ENCODE results near the gene GLO1. TPM values are rescaled to one million over a fixed set of nuclear protein-coding genes. Genes with fewer than 3 reads are reported as not detected.

The GLO1 gene
- total RNA-seq, 1 experiment from 2014 or later = 188 TPM

- Histone ChIP-seq H2AFZ (ENCODE audit: low read length) (no peak overlapping the region), H3K4me2 (ENCODE audit: insufficient read depth, insufficient read length, low read length) (no peak overlapping the region), H3K27ac (ENCODE audit: insufficient read length, low read depth, low read length) (no peak overlapping the region), H3T11ph (ENCODE audit: low read length) (no peak overlapping the region), H2AK5ac (ENCODE audit: insufficient read length, low read length) (no peak overlapping the region), H3K79me1 (ENCODE audit: insufficient read depth, low read depth, low read length, poor library complexity, severe bottlenecking) (peaks cover 7% of the 10 kb centered on the region), H2BK12ac (ENCODE audit: insufficient read length, low read depth, low read length) (no peak overlapping the region), H4K8ac (replicated peaks; ENCODE audit: insufficient read length, low read depth, low read length) (no peak overlapping the region), H2BK5ac (ENCODE audit: insufficient read length, low read length) (no peak overlapping the region), H3K79me2 (ENCODE audit: insufficient read depth, low read length) (no peaks in the 10 kb centered on the region), H4K91ac (ENCODE audit: insufficient read length, low read depth, low read length) (no peak overlapping the region), H2BK15ac (ENCODE audit: low read depth, low read length) (no peak overlapping the region), H4K20me1 (ENCODE audit: control insufficient read depth, insufficient read depth, insufficient read length) (no peaks in the 10 kb centered on the region), H2BK20ac (ENCODE audit: low read depth, low read length, poor library complexity, severe bottlenecking) (no peak overlapping the region), H3K14ac (ENCODE audit: insufficient read depth, low read length) (no peak overlapping the region), H3K4ac (ENCODE audit: low read depth, low read length) (no peak overlapping the region), H3K56ac (ENCODE audit: insufficient read length, low read depth, low read length) (no peak overlapping the region), H3K18ac (ENCODE audit: insufficient read length, low read depth, low read length) (no peak overlapping the region), H3K4me1 (ENCODE audit: insufficient read depth, low read length) (no peaks in the 10 kb centered on the region), H2BK120ac (ENCODE audit: low read depth, low read length, poor library complexity, severe bottlenecking) (no peak overlapping the region), H4K5ac (ENCODE audit: insufficient read length, low read depth, low read length) (no peak overlapping the region), H3K9ac (ENCODE audit: extremely low read depth, insufficient read length, low read length) (no peak overlapping the region), H3K23ac (ENCODE audit: insufficient read length, low read depth, low read length) (no peak overlapping the region), H3K23me2 (ENCODE audit: insufficient read length, low read depth, low read length, poor library complexity, severe bottlenecking) (no peaks in the 10 kb centered on the region), H3K9me3 (ENCODE audit: control insufficient read depth, low read depth, low read length) (no peaks in the 10 kb centered on the region), H3K27me3 (ENCODE audit: insufficient read depth, low read length) (no peaks in the 10 kb centered on the region)
- Mint-ChIP-seq H3K4me1 (peaks cover 6% of the 10 kb centered on the region in 2 experiments; a peak in 3 of 4 replicates), H3K27ac (no peak overlapping the region), H3K9me3 (no peaks in the 10 kb centered on the region), H3K27me3 (ENCODE audit: low read depth) (no peaks in the 10 kb centered on the region), H3K36me3 (ENCODE audit: insufficient read depth in 1 of 3, low read depth in 3 of 3) (peaks cover 23 to 54% (median 53%) of the 10 kb centered on the region in 3 experiments), H3K4me3 (no peak overlapping the region)
- TF ChIP-seq CTCF (conservative IDR thresholded peaks at IDR 0.05) = no peak
- DNase-seq = no peak
- no CpG with 5 or more reads among the region's 1 CpG for WGBS (ENCODE audit: extremely low coverage, insufficient read length, low lambda C conversion rate)
Observed at GRCh38 chr6:38684237-38684636, 18.7 kb downstream of the GLO1 start.
